GM23338 (cell line): ENCODE results near the gene TXNDC2. TPM values are rescaled to one million over a fixed set of nuclear protein-coding genes. Genes with fewer than 3 reads are reported as not detected.

Experiments used
- ATAC-seq: fragments of 200-7000 bp; cut with Tn5 transposase; 3 replicates; pipeline ENCODE4 v1.9.1; 2020
- DNase-seq: peaks from one replicate; pipeline ENCODE4 v3.0.0-alpha.2; 2015; ENCODE audit warnings: low spot score
- H2AFZ ChIP-seq: fragments of 200-600 bp; sonication (generic); 2 replicates; pipeline ENCODE4 v1.8.0; 2016; ENCODE audit warnings: antibody characterized with exemption, mild to moderate bottlenecking, moderate library complexity
- H3F3A ChIP-seq: fragments of 200-600 bp; sonication (generic); replicated peaks from 2 replicates; pipeline ENCODE4 v1.8.0; 2017; ENCODE audit warnings: antibody characterized with exemption, mixed run types, low read depth
- H3K27ac ChIP-seq: fragments of 200-600 bp; sonication (generic); 2 replicates; pipeline ENCODE4 v1.6.1; 2016; ENCODE audit warnings: low read depth
- H3K27me3 ChIP-seq: fragments of 200-600 bp; sonication (generic); 2 replicates; pipeline ENCODE4 v1.8.0; 2016; ENCODE audit warnings: mild to moderate bottlenecking, mixed run types, moderate library complexity; ENCODE audit not compliant: insufficient read depth
- H3K36me3 ChIP-seq: fragments of 200-600 bp; sonication (generic); 2 replicates; pipeline ENCODE4 v1.8.0; 2016; ENCODE audit warnings: mild to moderate bottlenecking; ENCODE audit not compliant: insufficient read depth
- H3K4me1 ChIP-seq: fragments of 200-600 bp; sonication (generic); 2 replicates; pipeline ENCODE4 v1.8.0; 2016; ENCODE audit warnings: mild to moderate bottlenecking, moderate library complexity; ENCODE audit not compliant: insufficient read depth
- H3K4me2 ChIP-seq: fragments of 200-600 bp; sonication (generic); 2 replicates; pipeline ENCODE4 v1.7.1; 2017; ENCODE audit warnings: mixed run types
- H3K4me3 ChIP-seq: fragments of 200-600 bp; sonication (generic); 2 replicates; pipeline ENCODE4 v1.6.1; 2016; ENCODE audit warnings: mixed run types
- H3K79me2 ChIP-seq: fragments of 200-600 bp; sonication (generic); replicated peaks from 2 replicates; pipeline ENCODE4 v1.8.0; 2017; ENCODE audit warnings: mild to moderate bottlenecking; ENCODE audit not compliant: insufficient read depth
- H3K9me2 ChIP-seq: fragments of 200-600 bp; sonication (generic); 2 replicates; pipeline ENCODE4 v1.8.0; 2017; ENCODE audit not compliant: insufficient read depth
- H4K20me1 ChIP-seq: fragments of 200-600 bp; sonication (generic); replicated peaks from 2 replicates; pipeline ENCODE4 v1.8.0; 2017; ENCODE audit warnings: mild to moderate bottlenecking; ENCODE audit not compliant: insufficient read depth
- H3K27ac Mint-ChIP-seq: 2 replicates; pipeline ENCODE4 v1.8.0; 2020; ENCODE audit warnings: inconsistent platforms, mild to moderate bottlenecking, moderate library complexity, mixed read lengths
- H3K27me3 Mint-ChIP-seq: 3 replicates; pipeline ENCODE4 v1.8.0; 2022; ENCODE audit warnings: low read depth, mild to moderate bottlenecking, moderate library complexity, mixed read lengths, inconsistent platforms; ENCODE audit not compliant: insufficient read depth, poor library complexity
- H3K36me3 Mint-ChIP-seq: 3 replicates; pipeline ENCODE4 v1.8.0; 2021; ENCODE audit warnings: low read depth, mild to moderate bottlenecking, inconsistent platforms, moderate library complexity, mixed read lengths
- H3K4me1 Mint-ChIP-seq: 3 replicates; pipeline ENCODE4 v1.8.0; 2020; ENCODE audit warnings: mild to moderate bottlenecking, inconsistent platforms, mixed read lengths
- H3K4me3 Mint-ChIP-seq: 3 replicates; pipeline ENCODE4 v1.8.0; 2021; ENCODE audit warnings: moderate library complexity, mild to moderate bottlenecking, inconsistent platforms, mixed read lengths
- H3K9me3 Mint-ChIP-seq: 3 replicates; pipeline ENCODE4 v1.8.0; 2020; ENCODE audit warnings: moderate library complexity, mild to moderate bottlenecking, inconsistent platforms, mixed read lengths
- CREB1 ChIP-seq: fragments of 250-450 bp; sonication (Bioruptor Pico); IDR thresholded peaks from 2 replicates; pipeline ENCODE4 v1.5.0; 2020; ENCODE audit warnings: low read depth, mild to moderate bottlenecking, moderate library complexity
- CTCF ChIP-seq, 2 experiments: fragments of 200-600 bp in 1 of 2; sonication (generic) in 1 of 2; conservative IDR thresholded peaks; 2 replicates each; pipeline versions ENCODE4 v1.5.1 to v1.6.1; 2016 to 2017; ENCODE audit warnings: antibody characterized with exemption in 2 of 2, low read depth in 2 of 2, mild to moderate bottlenecking in 2 of 2, moderate library complexity in 1 of 2
- EZH2 ChIP-seq: fragments of 200-600 bp; sonication (generic); IDR thresholded peaks from one replicate; pipeline ENCODE4 v1.8.0; 2017; ENCODE audit warnings: antibody characterized with exemption, mild to moderate bottlenecking, low read depth; ENCODE audit not compliant: unreplicated experiment
- JUNB ChIP-seq: IDR thresholded peaks from one replicate; pipeline ENCODE4 v1.6.1; 2016; ENCODE audit warnings: antibody characterized with exemption; ENCODE audit not compliant: unreplicated experiment
- NANOG ChIP-seq: IDR thresholded peaks from 2 replicates; pipeline ENCODE4 v1.6.1; 2016; ENCODE audit warnings: antibody characterized with exemption, borderline replicate concordance
- REST ChIP-seq: IDR thresholded peaks from one replicate; pipeline ENCODE4 v1.6.1; 2018; ENCODE audit warnings: antibody characterized with exemption; ENCODE audit not compliant: unreplicated experiment
- ZNF114 ChIP-seq: fragments of 250-450 bp; sonication (Bioruptor Pico); IDR thresholded peaks from 2 replicates; pipeline ENCODE4 v1.5.0; 2020; ENCODE audit warnings: mild to moderate bottlenecking, moderate library complexity
- ZNF331 ChIP-seq: fragments of 250-450 bp; sonication (Bioruptor Pico); IDR thresholded peaks from 2 replicates; pipeline ENCODE4 v1.5.0; 2020; ENCODE audit warnings: low read depth, mild to moderate bottlenecking, moderate library complexity
- ZNF462 ChIP-seq: fragments of 250-450 bp; sonication (Bioruptor Pico); IDR thresholded peaks from 2 replicates; pipeline ENCODE4 v1.5.0; 2020; ENCODE audit warnings: mild to moderate bottlenecking, moderate library complexity
- polyA plus RNA-seq: library from polyadenylated mRNA; unstranded; fragments of >200 nt; fragmentation: Nextera tagmentation; extraction: Ambion mirVana; gene quantifications from 2 replicates; pipeline ENCODE4 v1.2.1, GENCODE V29; 2016
- total RNA-seq: library from RNA; depleted of rRNA; stranded (reverse); fragments of >200 nt; shearing (Covaris generic); gene quantifications from 2 replicates; pipeline ENCODE4 v1.2.3, GENCODE V29; 2014

The TXNDC2 gene
- total and polyA plus RNA-seq, 2 experiments from 2014 or later = 0.16 TPM; not detected in 1

- ATAC-seq (no peak), DNase-seq (no peak)
- Histone ChIP-seq H3K4me1 (no peaks in the 10 kb centered on the region), H2AFZ (no peak overlapping the region), H3K27me3 (no peaks in the 10 kb centered on the region), H3K36me3 (no peaks in the 10 kb centered on the region; the same call in 1 of the 2 replicates), H4K20me1 (no peaks in the 10 kb centered on the region), H3K4me2 (no peak overlapping the region), H3K79me2 (no peaks in the 10 kb centered on the region), H3K4me3 (no peak overlapping the region), H3F3A (no peaks in the 10 kb centered on the region), H3K27ac (no peak overlapping the region), H3K9me2 (no peaks in the 10 kb centered on the region)
- Mint-ChIP-seq H3K9me3 (peaks cover 8% of the 10 kb centered on the region; the same call in 2 of the 3 replicates), H3K27me3 (peaks cover 5% of the 10 kb centered on the region), H3K4me1 (peaks cover 13% of the 10 kb centered on the region), H3K4me3 (no peak overlapping the region), H3K27ac (no peak overlapping the region), H3K36me3 (peaks cover 3% of the 10 kb centered on the region; the same call in 2 of the 3 replicates)
- no peak for TF ChIP-seq ZNF331
- TF ChIP-seq CREB1 (CRISPR knock-in tag) = no peak
- no peak for TF ChIP-seq ZNF462 (CRISPR knock-in tag)
- no peak for TF ChIP-seq ZNF114 (CRISPR knock-in tag)
- no peak for TF ChIP-seq JUNB
- TF ChIP-seq REST = no peak
- no peak for TF ChIP-seq NANOG
- TF ChIP-seq CTCF (conservative IDR thresholded peaks at IDR 0.05; ENCODE audit: low read depth in 2 of 2) = no peak
- no peak for TF ChIP-seq EZH2
Measured at GRCh38 chr18:9851511-9851910, 34.3 kb upstream of the TXNDC2 start.
